AG04450 (cell line): Measurements from ENCODE around the gene MSL1. TPM values are rescaled to one million over a fixed set of nuclear protein-coding genes. Genes with fewer than 3 reads are reported as not detected.

Experiments
- CTCF ChIA-PET: fragments of 300-600, 350-600 bp; formaldehyde crosslinking; extraction: SDS; loops from one replicate; lab custom pipeline; 2022; ENCODE audit warnings: antibody characterized with exemption, inconsistent platforms; lab: Charles Lee
- POLR2A ChIA-PET: fragments of 350-600 bp; formaldehyde crosslinking; extraction: SDS; loops from one replicate; lab custom pipeline; 2021; ENCODE audit warnings: antibody characterized with exemption, inconsistent platforms; lab: Yijun Ruan, JAX
- DNase-seq: peaks from one replicate; pipeline ENCODE4 v3.0.0-alpha.2; 2011; ENCODE audit warnings: low read depth, low spot score
- H3K27ac ChIP-seq: one replicate; pipeline ENCODE4 v1.5.1; 2012; ENCODE audit warnings: low read depth, low read length, control low read depth
- H3K27me3 ChIP-seq: one replicate; pipeline ENCODE4 v1.6.0; 2012; ENCODE audit warnings: low read length; ENCODE audit not compliant: control insufficient read depth, insufficient read depth
- H3K4me3 ChIP-seq: 2 replicates; pipeline ENCODE4 v1.5.1; 2011; ENCODE audit warnings: mild to moderate bottlenecking, low read depth, low read length, control low read depth
- H3K9me3 ChIP-seq: 2 replicates; pipeline ENCODE4 v1.5.1; 2012; ENCODE audit warnings: low read length; ENCODE audit not compliant: control insufficient read depth, insufficient read depth
- CTCF ChIP-seq: IDR thresholded peaks from 2 replicates; pipeline ENCODE4 v1.5.1; 2011; ENCODE audit warnings: low read depth, low read length, control low read depth, inconsistent platforms
- polyA plus RNA-seq: library from polyadenylated mRNA; depleted of rRNA; stranded (reverse); fragments of >200 nt; gene quantifications from 2 replicates; pipeline ENCODE4 v1.2.3, GENCODE V29; 2011

The MSL1 gene
- polyA plus RNA-seq, 1 experiment: 92.2 TPM

GRCh38 chr17:40115101-40115436, 6.7 kb upstream of the MSL1 start:
- POLR2A ChIA-PET: interaction anchor here (0.5 to 5.4 kb wide), 6 partner anchors 8 to 94 kb away, joined by 4 to 66 read pairs (median 16); partner anchors contain the start of genes CASC3, MED24, MSL1 and NR1D1
- CTCF ChIA-PET: interaction anchor here (1.0 to 4.9 kb wide), 2 partner anchors 8 to 40 kb away, joined by 4 to 47 read pairs; no protein-coding TSS in a partner anchor
- H3K27ac ChIP-seq: peak overlapping the region; percentile 84
- TF ChIP-seq CTCF: no peak
- H3K9me3 ChIP-seq: no peaks in the 10 kb centered on the region
- no peaks in the 10 kb centered on the region for H3K27me3 ChIP-seq
- H3K4me3 ChIP-seq: no peak overlapping the region
- no peak for DNase-seq

- H3K4me3 ChIP-seq: peak overlapping the region; percentile 97
- CTCF ChIA-PET: interaction anchor here (0.6 to 8.1 kb wide), 5 partner anchors 11 to 108 kb away, joined by 3 to 83 read pairs (median 5); no protein-coding TSS in a partner anchor
- POLR2A ChIA-PET: interaction anchor here (0.5 to 5.4 kb wide), 6 partner anchors 10 to 142 kb away, joined by 3 to 66 read pairs (median 4); partner anchors contain the start of genes CASC3 and PSMD3
- no peaks in the 10 kb centered on the region for H3K9me3 ChIP-seq
- DNase-seq: no peak
- TF ChIP-seq CTCF: peak; percentile 33
- no peaks in the 10 kb centered on the region for H3K27me3 ChIP-seq
- H3K27ac ChIP-seq: peak overlapping the region; percentile 84
Measured at GRCh38 chr17:40122136-40122998, 596 bp downstream of the MSL1 start.

- CTCF ChIA-PET: interaction anchor here (0.6 to 8.1 kb wide), 9 partner anchors 9 to 96 kb away, joined by 3 to 83 read pairs (median 7); partner anchors contain the start of gene WIPF2
- POLR2A ChIA-PET: interaction anchor here (0.5 to 5.4 kb wide), 7 partner anchors 11 to 143 kb away, joined by 3 to 66 read pairs (median 3); partner anchors contain the start of genes CASC3, NR1D1 and PSMD3
Measured at GRCh38 chr17:40122999-40123810, 1.4 kb downstream of the MSL1 start.

GRCh38 chr17:40123811-40124114, 2.0 kb downstream of the MSL1 start:
- TF ChIP-seq CTCF: no peak
- ChIA-PET POLR2A (interaction anchor here (0.9 to 5.4 kb wide), 4 partner anchors 12 to 59 kb away, joined by 3 to 66 read pairs (median 22); partner anchors contain the start of genes CASC3 and NR1D1), CTCF (interaction anchor here (0.6 to 8.1 kb wide), 8 partner anchors 8 to 97 kb away, joined by 3 to 83 read pairs (median 7); partner anchors contain the start of gene WIPF2)
- no peak for DNase-seq
- no peak overlapping the region for H3K27ac ChIP-seq
- H3K9me3 ChIP-seq: no peaks in the 10 kb centered on the region
- H3K4me3 ChIP-seq: peak overlapping the region; percentile 97
- H3K27me3 ChIP-seq: no peaks in the 10 kb centered on the region

More at GRCh38 chr17:40122999-40123810, 1.4 kb downstream of the MSL1 start:
- Histone ChIP-seq H3K27me3 (no peaks in the 10 kb centered on the region), H3K27ac (peak overlapping the region; percentile 39), H3K9me3 (no peaks in the 10 kb centered on the region), H3K4me3 (peak overlapping the region; percentile 97)
- no peak for DNase-seq
- no peak for TF ChIP-seq CTCF
